HL-60 (cell line): ENCODE data around the gene ADRM1.

Experiments
- DNase-seq, 2 experiments: peaks; one replicate each; pipeline ENCODE4 v3.0.0-alpha.2; 2010 to 2020; ENCODE audit warnings: low read depth in 1 of 2, low spot score in 1 of 2
- H3K27ac ChIP-seq: fragments of 250-450 bp; sonication (Bioruptor Pico); replicated peaks from 2 replicates; pipeline ENCODE4 v1.5.1; 2020; ENCODE audit warnings: mild to moderate bottlenecking, moderate library complexity
- H3K27me3 ChIP-seq: fragments of 250-450 bp; sonication (Bioruptor Pico); 2 replicates; pipeline ENCODE4 v1.5.1; 2021; ENCODE audit warnings: mild to moderate bottlenecking, moderate library complexity; ENCODE audit not compliant: insufficient read depth, poor library complexity, severe bottlenecking
- H3K4me3 ChIP-seq: replicated peaks from 2 replicates; pipeline ENCODE4 v1.5.1; 2011; ENCODE audit warnings: mild to moderate bottlenecking, control low read depth, low read length; ENCODE audit not compliant: insufficient read depth
- CTCF ChIP-seq: IDR thresholded peaks from one replicate; pipeline ENCODE4 v1.5.1; 2011; ENCODE audit warnings: low read length, control low read depth, inconsistent platforms; ENCODE audit not compliant: insufficient read depth
- GABPA ChIP-seq: IDR thresholded peaks from 2 replicates; pipeline ENCODE4 v1.6.1; 2012; ENCODE audit warnings: low read depth
- POLR2AphosphoS5 ChIP-seq: IDR thresholded peaks from 2 replicates; pipeline ENCODE4 v1.6.1; 2012; ENCODE audit warnings: low read depth
- REST ChIP-seq: IDR thresholded peaks from 2 replicates; pipeline ENCODE4 v1.6.1; 2012; ENCODE audit warnings: low read depth; ENCODE audit not compliant: insufficient replicate concordance
- SPI1 ChIP-seq: IDR thresholded peaks from 2 replicates; pipeline ENCODE4 v1.6.1; 2012; ENCODE audit warnings: low read depth, mild to moderate bottlenecking, borderline replicate concordance

ADRM1 gene

GRCh38 chr20:62285722-62286121 is 17.1 kb upstream of the ADRM1 start:
- TF ChIP-seq GABPA (no peak), REST (no peak)
- no peak for DNase-seq
- no peak overlapping the region for H3K27ac ChIP-seq
- no peak overlapping the region for H3K4me3 ChIP-seq
- no peaks in the 10 kb centered on the region for H3K27me3 ChIP-seq

GRCh38 chr20:62286493-62287064 is 16.2 kb upstream of the ADRM1 start:
- H3K27ac ChIP-seq = no peak overlapping the region
- no peak for DNase-seq
- H3K4me3 ChIP-seq = no peak overlapping the region
- TF ChIP-seq REST (no peak), SPI1 (no peak), CTCF (no peak), GABPA (no peak), POLR2AphosphoS5 (no peak)
- no peaks in the 10 kb centered on the region for H3K27me3 ChIP-seq

GRCh38 chr20:62287129-62287528 is 15.7 kb upstream of the ADRM1 start:
- Histone ChIP-seq H3K27me3 (no peaks in the 10 kb centered on the region), H3K27ac (no peak overlapping the region), H3K4me3 (no peak overlapping the region)
- TF ChIP-seq GABPA (no peak), CTCF (no peak)
- DNase-seq = no peak

- no peak for DNase-seq
- H3K27ac ChIP-seq = no peak overlapping the region
- H3K4me3 ChIP-seq = no peak overlapping the region
- H3K27me3 ChIP-seq = no peaks in the 10 kb centered on the region
- TF ChIP-seq REST = no peak
- TF ChIP-seq GABPA = no peak
- no peak for TF ChIP-seq SPI1
- no peak for TF ChIP-seq CTCF
- TF ChIP-seq POLR2AphosphoS5 = no peak
Measured at GRCh38 chr20:62287759-62288534, 14.8 kb upstream of the ADRM1 start.
